Spleen (tissue), 7 donors: ENCODE data around the gene SIRPA.

Source experiments
- POLR2A ChIP-seq, 3 donors: fragments of 450-650 bp; IDR thresholded peaks; one replicate each; pipeline ENCODE4 v1.5.1; 2017; ENCODE audit warnings: antibody characterized with exemption in 3 of 3, mild to moderate bottlenecking in 1 of 3
- POLR2AphosphoS5 ChIP-seq, 3 donors: sonication (generic); formaldehyde crosslinking; IDR thresholded peaks; one replicate each; pipeline ENCODE4 v1.5.1; 2017; ENCODE audit warnings: antibody characterized with exemption in 3 of 3
- TF ChIP-seq, protein P1 (sequence below), 11 experiments: fragments of 200-600 bp in 7 of 11; fragments of 450-650 bp in 4 of 11; sonication (generic) in 4 of 11; IDR thresholded peaks in 8 of 11; conservative IDR thresholded peaks in 3 of 11; 1 replicate in 7 of 11; 2 replicates in 4 of 11; pipeline versions ENCODE4 v1.4.0 to v1.8.0; 2016 to 2021; ENCODE audit warnings: antibody characterized with exemption in 11 of 11, inconsistent platforms in 4 of 11, mild to moderate bottlenecking in 1 of 11
- donor health status: DM: no; HTN: no; CAD: no; lungs with moderate emphysema.
- donor health status: DM: no; HTN: no; CAD: no.
- donor health status: DM: no; HTN: no; CAD: no.

DNA sequence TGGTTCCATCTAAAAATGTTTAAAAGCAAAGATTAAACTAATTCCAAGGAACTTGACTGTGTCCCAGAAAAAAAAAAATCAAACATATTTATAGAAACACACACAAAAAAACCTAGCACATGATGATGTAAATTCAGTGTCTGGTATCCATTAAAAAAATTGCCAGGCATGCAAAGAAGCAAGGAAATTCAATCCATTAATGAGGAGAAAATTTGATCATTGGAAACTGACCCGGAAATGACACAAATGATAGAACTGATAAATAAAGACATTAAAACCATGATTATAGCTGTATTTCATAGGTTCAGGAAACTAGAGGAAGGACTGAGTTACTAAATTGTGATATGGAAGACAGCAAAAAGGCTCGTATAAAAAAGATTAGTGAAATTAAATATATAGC, 63.9 kb downstream of the SIRPA start:
- TF ChIP-seq, protein P1, sequence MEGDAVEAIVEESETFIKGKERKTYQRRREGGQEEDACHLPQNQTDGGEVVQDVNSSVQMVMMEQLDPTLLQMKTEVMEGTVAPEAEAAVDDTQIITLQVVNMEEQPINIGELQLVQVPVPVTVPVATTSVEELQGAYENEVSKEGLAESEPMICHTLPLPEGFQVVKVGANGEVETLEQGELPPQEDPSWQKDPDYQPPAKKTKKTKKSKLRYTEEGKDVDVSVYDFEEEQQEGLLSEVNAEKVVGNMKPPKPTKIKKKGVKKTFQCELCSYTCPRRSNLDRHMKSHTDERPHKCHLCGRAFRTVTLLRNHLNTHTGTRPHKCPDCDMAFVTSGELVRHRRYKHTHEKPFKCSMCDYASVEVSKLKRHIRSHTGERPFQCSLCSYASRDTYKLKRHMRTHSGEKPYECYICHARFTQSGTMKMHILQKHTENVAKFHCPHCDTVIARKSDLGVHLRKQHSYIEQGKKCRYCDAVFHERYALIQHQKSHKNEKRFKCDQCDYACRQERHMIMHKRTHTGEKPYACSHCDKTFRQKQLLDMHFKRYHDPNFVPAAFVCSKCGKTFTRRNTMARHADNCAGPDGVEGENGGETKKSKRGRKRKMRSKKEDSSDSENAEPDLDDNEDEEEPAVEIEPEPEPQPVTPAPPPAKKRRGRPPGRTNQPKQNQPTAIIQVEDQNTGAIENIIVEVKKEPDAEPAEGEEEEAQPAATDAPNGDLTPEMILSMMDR (IDR thresholded peaks at IDR 0.05 in 8 of 11, conservative IDR thresholded peaks at IDR 0.05 in 3 of 11), result no peak
- TF ChIP-seq POLR2AphosphoS5 (IDR thresholded peaks at IDR 0.05) (no peak), POLR2A (IDR thresholded peaks at IDR 0.05) (no peak)
